ENCODE data around the gene AREL1. TPM values are rescaled to one million over a fixed set of nuclear protein-coding genes. Genes with fewer than 3 reads are reported as not detected.

The AREL1 gene
- polyA plus RNA-seq, 1 experiment: 52.7 TPM

- DNase-seq (ENCODE audit: low read depth): no peak
- Histone ChIP-seq H3K4me3 (ENCODE audit: low read depth, low read length) (no peak overlapping the region), H3K36me3 (ENCODE audit: control insufficient read depth, insufficient read depth, low read length) (no peaks in the 10 kb centered on the region), H3K27me3 (ENCODE audit: control insufficient read depth, insufficient read depth, low read length) (no peaks in the 10 kb centered on the region)
- ChIA-PET CTCF (interaction anchor here (0.6 to 2.1 kb wide), 10 partner anchors 10 to 114 kb away, joined by 3 to 5 read pairs (median 4); no protein-coding TSS in a partner anchor), POLR2A (no interaction called here)
- no peak for TF ChIP-seq CTCF (IDR thresholded peaks at IDR 0.05; ENCODE audit: insufficient read depth, low read depth, low read length)
Observed at GRCh38 chr14:74614508-74615495, 98.1 kb downstream of the AREL1 start.

- no peak for DNase-seq (ENCODE audit: low read depth)
- POLR2A ChIA-PET: no interaction called here
- CTCF ChIA-PET: interaction anchor here (0.6 to 6.4 kb wide), 46 partner anchors 10 to 268 kb away, joined by 3 to 117 read pairs (median 7); partner anchors contain the start of genes AREL1, DLST, FCF1 and NPC2
- TF ChIP-seq CTCF (IDR thresholded peaks at IDR 0.05; ENCODE audit: insufficient read depth, low read depth, low read length): no peak
- Histone ChIP-seq H3K4me3 (ENCODE audit: low read depth, low read length) (no peak overlapping the region), H3K36me3 (ENCODE audit: control insufficient read depth, insufficient read depth, low read length) (no peaks in the 10 kb centered on the region), H3K27me3 (ENCODE audit: control insufficient read depth, insufficient read depth, low read length) (no peaks in the 10 kb centered on the region)
Observed at GRCh38 chr14:74613211-74613914, 99.5 kb downstream of the AREL1 start.

GRCh38 chr14:74612350-74613021, 100.4 kb downstream of the AREL1 start:
- CTCF ChIA-PET: interaction anchor here (0.6 to 6.4 kb wide), 66 partner anchors 11 to 326 kb away, joined by 3 to 117 read pairs (median 4); partner anchors contain the start of genes AREL1, DLST, FCF1 and NPC2
- H3K4me3 ChIP-seq (ENCODE audit: low read depth, low read length): peak overlapping the region; percentile 69
- H3K36me3 ChIP-seq (ENCODE audit: control insufficient read depth, insufficient read depth, low read length): no peaks in the 10 kb centered on the region
- POLR2A ChIA-PET: interaction anchor here (0.5 kb wide), 1 partner anchor 118 kb away, joined by 6 read pairs; no protein-coding TSS in a partner anchor
- TF ChIP-seq CTCF (IDR thresholded peaks at IDR 0.05; ENCODE audit: insufficient read depth, low read depth, low read length): peak; percentile 62
- no peaks in the 10 kb centered on the region for H3K27me3 ChIP-seq (ENCODE audit: control insufficient read depth, insufficient read depth, low read length)
- no peak for DNase-seq (ENCODE audit: low read depth)

GRCh38 chr14:74611650-74612349, 101.1 kb downstream of the AREL1 start, which contains the start of gene LTBP2:
TSS of gene LTBP2 (minus strand) at chr14:74612237. CDS start at chr14:74611944, 293 bp downstream.
- H3K27me3 ChIP-seq (ENCODE audit: control insufficient read depth, insufficient read depth, low read length): no peaks in the 10 kb centered on the region
- DNase-seq (ENCODE audit: low read depth): no peak
- peak within 1 kb of the TSS; percentile 69 for H3K4me3 ChIP-seq (ENCODE audit: low read depth, low read length)
- ChIA-PET CTCF (interaction anchor here (0.6 to 6.4 kb wide), 57 partner anchors 7 to 327 kb away, joined by 3 to 117 read pairs (median 5); partner anchors contain the start of genes AREL1, DLST, FCF1 and NPC2), POLR2A (interaction anchor here (0.5 kb wide), 1 partner anchor 118 kb away, joined by 6 read pairs; no protein-coding TSS in a partner anchor)
- TF ChIP-seq CTCF (IDR thresholded peaks at IDR 0.05; ENCODE audit: insufficient read depth, low read depth, low read length): no peak
- no peaks in the 10 kb centered on the region for H3K36me3 ChIP-seq (ENCODE audit: control insufficient read depth, insufficient read depth, low read length)

Small RNA genes lying within 50 kb of the gene (small RNA-seq; reads per million reads assigned to genes)
- gene RF00409 (ENCODE audit: insufficient read length, low read depth, low replicate concordance): not detected

Other genes with a start within 250 kb of the AREL1 start
- 166 and 267 TPM in 2 replicates for gene NPC2, start 219.8 kb downstream of the AREL1 start, polyA plus RNA-seq (2011; rRNA removed)
- 13.0 and 25.6 TPM in 2 replicates for gene ISCA2, start 219.3 kb downstream of the AREL1 start, polyA plus RNA-seq (2011; rRNA removed)
- 27.5 and 41.1 TPM in 2 replicates for gene LTBP2, start 100.8 kb downstream of the AREL1 start, polyA plus RNA-seq (2011; rRNA removed)
- 30.6 and 70.2 TPM in 2 replicates for gene FCF1, start 64 bp upstream of the AREL1 start, polyA plus RNA-seq (2011; rRNA removed)
- gene YLPM1, start 50.2 kb upstream of the AREL1 start, polyA plus RNA-seq (2011; rRNA removed): 5.5 and 7.2 TPM in 2 replicates
- gene PROX2, start 163.1 kb upstream of the AREL1 start, polyA plus RNA-seq (2011; rRNA removed): not detected in 2 replicates
- 125 and 150 TPM in 2 replicates for gene DLST, start 168.8 kb upstream of the AREL1 start, polyA plus RNA-seq (2011; rRNA removed)
- gene RPS6KL1, start 210.2 kb upstream of the AREL1 start, polyA plus RNA-seq (2011; rRNA removed): 1.4 and 2.8 TPM in 2 replicates
- 3.3 and 4.1 TPM in 2 replicates for gene PGF, start 242.5 kb upstream of the AREL1 start, polyA plus RNA-seq (2011; rRNA removed)

Data from BJ (cell line).